Esophagus squamous epithelium (tissue), 5 donors: Measurements from ENCODE around the gene SMOC2. TPM values are rescaled to one million over a fixed set of nuclear protein-coding genes. Genes with fewer than 3 reads are reported as not detected.

ENCODE experiments used
- DNase-seq: peaks from one replicate; lab custom pipeline; 2025; lab: John Stamatoyannopoulos, UW
- H3K27ac ChIP-seq, 4 donors: fragments of 200-600 bp; sonication (generic); one replicate each; pipeline ENCODE4 v1.5.1; 2016 to 2019; ENCODE audit warnings: mild to moderate bottlenecking in 1 of 4
- H3K27me3 ChIP-seq, 4 donors: fragments of 200-600 bp; sonication (generic); 1 replicate in 3 of 4; 2 replicates in 1 of 4; pipeline versions ENCODE4 v1.5.1 to v1.6.0; 2017 to 2021; ENCODE audit warnings: antibody characterized with exemption in 1 of 4
- H3K36me3 ChIP-seq, 3 donors: fragments of 200-600 bp; sonication (generic); one replicate each; pipeline ENCODE4 v1.5.1; 2016 to 2019
- H3K4me1 ChIP-seq, 3 donors: fragments of 200-600 bp; sonication (generic); one replicate each; pipeline ENCODE4 v1.5.1; 2017 to 2019
- H3K4me3 ChIP-seq, 4 donors: fragments of 200-600 bp; sonication (generic); 1 replicate in 3 of 4; 2 replicates in 1 of 4; pipeline ENCODE4 v1.5.1; 2016 to 2019; ENCODE audit warnings: mild to moderate bottlenecking in 2 of 4, moderate library complexity in 1 of 4
- H3K9me3 ChIP-seq, 3 donors: fragments of 200-600 bp; sonication (generic); one replicate each; pipeline ENCODE4 v1.5.1; 2016 to 2019
- POLR2A ChIP-seq, 4 donors: fragments of 450-650 bp; IDR thresholded peaks; one replicate each; pipeline ENCODE4 v1.6.1; 2017; ENCODE audit warnings: antibody characterized with exemption in 4 of 4, mild to moderate bottlenecking in 4 of 4, moderate library complexity in 3 of 4
- WGBS, 2 donors: methylation state at CpG; one replicate each; pipeline ENCODE4 v1.1.5; 2018; 5-methylcytosine and 5-hydroxymethylcytosine counted together
- intact Hi-C: fragments of 100-400 bp; cut with DNase I; formaldehyde crosslinking; loops from one replicate; pipeline ENCODE4 v1.15.0; 2022
- total RNA-seq, 4 donors: library from RNA; depleted of rRNA; stranded (reverse); fragments of >200 nt; gene quantifications; one replicate each; pipeline ENCODE4 v1.1.0, GENCODE V29; 2016
- TF ChIP-seq, protein P1 (sequence below), 6 experiments: fragments of 450-650 bp in 4 of 6; fragments of 200-600 bp in 2 of 6; sonication (generic) in 2 of 6; IDR thresholded peaks; one replicate each; pipeline ENCODE4 v1.5.1; 2016 to 2019; ENCODE audit warnings: antibody characterized with exemption in 6 of 6, mild to moderate bottlenecking in 4 of 6, moderate library complexity in 4 of 6
- donor health status: DM: yes; HTN: yes; CAD: no.

Gene SMOC2
- total RNA-seq, 4 donors from 2014 or later, result 1.9 to 35.5 (median 7.1) TPM

DNA sequence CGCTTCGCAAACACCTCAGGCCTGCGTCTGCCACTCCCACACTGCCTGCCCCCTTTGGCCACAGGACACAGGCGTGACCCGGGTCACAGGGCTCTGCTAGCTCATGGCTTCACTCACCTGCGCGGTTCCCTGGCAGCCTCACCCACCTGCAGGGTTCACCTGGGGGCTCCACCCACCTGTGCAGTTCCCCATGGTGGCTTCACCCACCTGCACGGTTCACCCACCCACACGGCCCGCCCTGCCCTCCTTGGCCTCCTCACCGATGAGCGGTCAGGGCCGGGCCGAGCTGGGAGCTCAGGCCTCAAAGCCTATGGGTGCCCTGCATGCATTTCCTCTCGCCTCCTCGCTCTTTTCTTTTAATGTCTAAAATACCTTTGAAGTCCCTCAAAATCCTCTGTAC, 54.7 kb downstream of the SMOC2 start:
- intact Hi-C loops, result no loop called here
- Histone ChIP-seq H3K4me3 (no peak overlapping the region), H3K27ac (no peak overlapping the region), H3K4me1 (peaks cover 0 to 13% (median 0%) of the 10 kb centered on the region in 3 donors), H3K36me3 (no peaks in the 10 kb centered on the region), H3K27me3 (peaks cover 0 to 5% (median 0%) of the 10 kb centered on the region in 4 donors), H3K9me3 (no peaks in the 10 kb centered on the region)
- WGBS, 2 donors, result 75 to 90% methylated on average over 7 to 8 of the region's 16 CpGs
- TF ChIP-seq, protein P1, sequence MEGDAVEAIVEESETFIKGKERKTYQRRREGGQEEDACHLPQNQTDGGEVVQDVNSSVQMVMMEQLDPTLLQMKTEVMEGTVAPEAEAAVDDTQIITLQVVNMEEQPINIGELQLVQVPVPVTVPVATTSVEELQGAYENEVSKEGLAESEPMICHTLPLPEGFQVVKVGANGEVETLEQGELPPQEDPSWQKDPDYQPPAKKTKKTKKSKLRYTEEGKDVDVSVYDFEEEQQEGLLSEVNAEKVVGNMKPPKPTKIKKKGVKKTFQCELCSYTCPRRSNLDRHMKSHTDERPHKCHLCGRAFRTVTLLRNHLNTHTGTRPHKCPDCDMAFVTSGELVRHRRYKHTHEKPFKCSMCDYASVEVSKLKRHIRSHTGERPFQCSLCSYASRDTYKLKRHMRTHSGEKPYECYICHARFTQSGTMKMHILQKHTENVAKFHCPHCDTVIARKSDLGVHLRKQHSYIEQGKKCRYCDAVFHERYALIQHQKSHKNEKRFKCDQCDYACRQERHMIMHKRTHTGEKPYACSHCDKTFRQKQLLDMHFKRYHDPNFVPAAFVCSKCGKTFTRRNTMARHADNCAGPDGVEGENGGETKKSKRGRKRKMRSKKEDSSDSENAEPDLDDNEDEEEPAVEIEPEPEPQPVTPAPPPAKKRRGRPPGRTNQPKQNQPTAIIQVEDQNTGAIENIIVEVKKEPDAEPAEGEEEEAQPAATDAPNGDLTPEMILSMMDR (IDR thresholded peaks at IDR 0.05), result no peak
- TF ChIP-seq POLR2A (IDR thresholded peaks at IDR 0.05), result no peak
- DNase-seq, result no peak

DNA sequence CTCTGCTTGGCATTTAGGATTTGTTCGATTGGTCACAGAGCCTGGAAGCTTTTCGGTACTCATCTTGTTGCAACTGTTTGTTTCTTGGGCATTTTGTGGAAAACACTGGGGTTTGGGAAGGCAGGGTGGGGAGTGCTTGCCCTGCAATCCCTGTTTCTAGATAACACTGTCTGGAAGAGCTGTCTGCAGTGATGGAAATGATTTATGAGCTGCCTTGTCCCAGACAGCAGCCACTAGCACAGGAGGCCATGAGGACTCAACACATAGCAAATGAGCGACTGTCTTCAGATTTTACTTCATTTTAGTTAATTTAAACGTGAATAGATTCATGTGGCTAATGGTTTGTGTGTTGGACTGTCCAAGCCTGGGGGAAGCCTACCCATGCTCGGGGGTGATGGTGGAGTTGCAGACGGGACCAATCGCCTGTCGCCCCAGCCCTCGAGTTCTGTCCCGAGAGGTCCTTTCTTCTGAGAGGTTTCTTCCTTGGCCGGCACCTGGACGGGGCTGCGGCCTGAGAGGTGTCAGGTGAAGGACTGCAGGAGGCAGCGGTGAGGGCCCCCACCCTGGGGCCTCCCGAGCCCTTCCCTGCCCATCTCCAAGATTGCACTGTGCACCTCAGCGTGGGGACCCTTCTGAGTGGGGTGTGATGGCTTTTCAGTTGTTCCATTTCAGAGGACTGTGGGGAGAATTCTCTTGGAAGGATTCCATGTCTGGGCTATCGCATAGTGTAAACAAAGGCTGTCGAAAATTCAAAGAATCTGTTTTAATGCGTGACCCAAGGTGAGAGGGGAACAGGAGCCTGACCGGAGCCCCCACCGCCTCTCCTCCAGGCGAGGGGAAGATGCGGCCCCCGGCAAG, 55.4 kb downstream of the SMOC2 start:
- H3K36me3 ChIP-seq, result no peaks in the 10 kb centered on the region
- H3K27ac ChIP-seq, result no peak overlapping the region
- peaks cover 0 to 5% (median 0%) of the 10 kb centered on the region in 4 donors for H3K27me3 ChIP-seq
- H3K4me3 ChIP-seq, result no peak overlapping the region
- H3K4me1 ChIP-seq, result peaks cover 0 to 13% (median 0%) of the 10 kb centered on the region in 3 donors
- no peak for DNase-seq
- no peak for TF ChIP-seq POLR2A (IDR thresholded peaks at IDR 0.05)
- TF ChIP-seq, protein P1 (IDR thresholded peaks at IDR 0.05), result no peak
- H3K9me3 ChIP-seq, result no peaks in the 10 kb centered on the region
- intact Hi-C loops, result no loop called here
- 72 to 82% methylated on average over 12 to 13 of the region's 24 CpGs for WGBS, 2 donors

DNA sequence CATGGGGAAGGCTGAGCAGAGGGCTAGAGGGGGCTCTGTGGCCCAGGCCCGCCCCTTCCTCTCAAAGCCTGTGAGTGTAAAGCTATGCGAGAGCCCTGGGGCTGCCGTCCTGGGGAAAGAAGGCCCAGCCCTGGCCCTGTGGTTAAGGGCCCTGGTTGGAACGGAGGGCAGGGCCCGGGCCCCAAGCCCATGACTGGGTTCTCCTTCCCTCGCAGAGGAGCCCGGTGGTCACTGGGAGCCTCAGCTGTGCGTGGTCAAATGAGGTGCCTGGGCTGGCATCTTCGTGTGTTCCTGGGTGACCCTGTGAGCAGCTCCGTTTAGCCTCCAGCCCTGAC, 56.0 kb downstream of the SMOC2 start:
- H3K36me3 ChIP-seq, result no peaks in the 10 kb centered on the region
- DNase-seq, result no peak
- no peaks in the 10 kb centered on the region for H3K9me3 ChIP-seq
- H3K27ac ChIP-seq, result no peak overlapping the region
- H3K4me3 ChIP-seq, result no peak overlapping the region
- peaks cover 0 to 13% (median 0%) of the 10 kb centered on the region in 3 donors for H3K4me1 ChIP-seq
- intact Hi-C loops, result no loop called here
- peaks cover 0 to 5% (median 0%) of the 10 kb centered on the region in 4 donors for H3K27me3 ChIP-seq
- TF ChIP-seq POLR2A (IDR thresholded peaks at IDR 0.05), result no peak
- TF ChIP-seq, protein P1 (IDR thresholded peaks at IDR 0.05), result no peak
- WGBS, 2 donors, result 50 to 76% methylated on average over 1 to 5 of the region's 10 CpGs

DNA sequence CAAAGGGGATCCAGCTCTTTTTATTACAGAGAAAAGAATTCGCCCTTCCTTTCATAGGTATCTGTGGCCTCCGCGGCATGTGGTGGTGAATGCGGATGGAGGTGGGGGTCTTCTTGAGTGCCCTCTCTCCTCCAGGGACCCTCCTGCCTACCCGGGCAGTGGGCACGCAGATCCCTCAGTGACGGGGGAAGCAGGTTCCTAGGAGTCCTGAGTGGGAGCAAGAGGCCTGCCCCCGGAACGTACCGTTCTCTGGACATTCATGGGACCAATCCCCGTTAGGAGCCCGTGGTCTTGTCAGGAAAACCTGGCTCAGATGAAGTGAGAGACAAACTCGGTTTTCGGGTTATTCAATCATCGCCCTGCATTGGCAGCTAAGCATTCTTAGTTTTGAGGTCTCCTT, 56.4 kb downstream of the SMOC2 start:
- no peak for TF ChIP-seq POLR2A (IDR thresholded peaks at IDR 0.05)
- TF ChIP-seq, protein P1 (IDR thresholded peaks at IDR 0.05), result no peak
- Histone ChIP-seq H3K4me3 (no peak overlapping the region), H3K36me3 (no peaks in the 10 kb centered on the region), H3K9me3 (no peaks in the 10 kb centered on the region), H3K4me1 (peaks cover 0 to 13% (median 0%) of the 10 kb centered on the region in 3 donors), H3K27me3 (peaks cover 0 to 5% (median 0%) of the 10 kb centered on the region in 4 donors), H3K27ac (no peak overlapping the region)
- whole genome bisulfite sequencing, 2 donors, result 85% methylated on average over 5 of the region's 15 CpGs; no CpG with 5 or more reads in 1 of the 2 donors
- intact Hi-C loops, result no loop called here
- no peak for DNase-seq

DNA sequence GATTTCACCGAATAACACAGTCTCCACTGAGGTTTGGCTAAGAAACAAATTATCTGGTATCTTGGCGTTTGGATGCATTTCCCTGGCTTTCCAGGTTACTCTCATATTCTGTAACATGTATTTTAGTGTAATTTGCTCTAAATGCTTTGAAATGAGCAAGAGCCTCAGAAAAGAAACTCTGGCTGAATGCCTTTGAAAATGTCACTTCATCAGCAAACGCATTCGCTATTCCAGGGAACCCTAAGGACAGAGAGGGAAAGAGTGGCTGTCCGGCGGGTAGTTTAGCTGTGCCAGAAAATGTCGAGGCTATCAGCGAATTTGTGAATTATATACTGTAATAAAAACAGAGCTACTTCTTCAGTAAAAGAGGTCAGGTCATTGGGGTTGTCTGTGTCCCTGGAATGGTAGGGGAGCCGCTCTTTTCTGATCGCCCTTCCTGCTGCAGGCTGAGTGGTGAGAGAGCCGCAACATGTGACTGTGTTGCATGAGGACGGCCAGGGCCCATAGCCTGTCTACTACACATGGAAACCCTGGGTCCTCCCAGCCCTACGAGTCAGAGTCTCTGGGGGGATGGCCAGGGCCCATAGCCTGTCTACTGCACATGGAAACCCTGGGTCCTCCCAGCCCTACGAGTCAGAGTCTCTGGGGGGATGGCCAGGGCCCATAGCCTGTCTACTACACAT, 57.3 kb downstream of the SMOC2 start:
- TF ChIP-seq POLR2A (IDR thresholded peaks at IDR 0.05), result no peak
- TF ChIP-seq, protein P1 (IDR thresholded peaks at IDR 0.05), result no peak
- H3K36me3 ChIP-seq, result no peaks in the 10 kb centered on the region
- no peak for DNase-seq
- intact Hi-C loops, result no loop called here
- H3K27ac ChIP-seq, result no peak overlapping the region
- WGBS, 2 donors, result 76 to 84% methylated on average over 10 to 12 of the region's 14 CpGs
- H3K27me3 ChIP-seq, result peaks cover 0 to 5% (median 0%) of the 10 kb centered on the region in 4 donors
- H3K4me3 ChIP-seq, result no peak overlapping the region
- no peaks in the 10 kb centered on the region for H3K9me3 ChIP-seq
- peaks cover 0 to 13% (median 0%) of the 10 kb centered on the region in 3 donors for H3K4me1 ChIP-seq
